HEK293 (cell line): Measurements from ENCODE around the gene MON1B.

Source experiments
- CTCF ChIA-PET: fragments of 350-600 bp; formaldehyde crosslinking; extraction: SDS; loops from one replicate; lab custom pipeline; 2021; ENCODE audit warnings: antibody characterized with exemption; lab: Yijun Ruan, JAX
- POLR2A ChIA-PET: fragments of 300-600 bp; formaldehyde crosslinking; extraction: SDS; loops from one replicate; lab custom pipeline; 2020; ENCODE audit warnings: antibody characterized with exemption, inconsistent platforms; lab: Yijun Ruan, JAX
- H3K27ac ChIP-seq: fragments of 200-500 bp; sonication (Bioruptor generic); 2 replicates; pipeline ENCODE4 v1.5.1; 2014; ENCODE audit warnings: low read depth, low read length, control low read depth, inconsistent platforms; ENCODE audit errors: extremely low read depth
- H3K36me3 ChIP-seq, 2 experiments: fragments of 200-500 bp in 1 of 2; sonication (Bioruptor generic) in 1 of 2; 1 replicate in 1 of 2; 2 replicates in 1 of 2; pipeline ENCODE4 v1.5.1; 2014 to 2017; ENCODE audit warnings: inconsistent platforms in 2 of 2, low read length in 2 of 2; ENCODE audit not compliant: control insufficient read depth in 2 of 2, insufficient read depth in 1 of 2
- H3K4me1 ChIP-seq: fragments of 200-500 bp; sonication (Bioruptor generic); 2 replicates; pipeline ENCODE4 v1.5.1; 2014; ENCODE audit warnings: mild to moderate bottlenecking, low read length, inconsistent platforms; ENCODE audit not compliant: control insufficient read depth, insufficient read depth
- H3K4me3 ChIP-seq: 2 replicates; pipeline ENCODE4 v1.5.1; 2011; ENCODE audit warnings: low read depth, mild to moderate bottlenecking, control low read depth, low read length, moderate library complexity
- H3K9me3 ChIP-seq: fragments of 200-500 bp; sonication (Bioruptor generic); 2 replicates; pipeline ENCODE4 v1.5.1; 2014; ENCODE audit warnings: low read depth, low read length, inconsistent platforms; ENCODE audit not compliant: control insufficient read depth, insufficient read depth
- BCL11B ChIP-seq: fragments of 450-650 bp; formaldehyde crosslinking; IDR thresholded peaks from 2 replicates; pipeline ENCODE4 v1.5.1; 2016; ENCODE audit warnings: low read depth, missing biosample characterization, missing genetic modification characterization
- HIC1 ChIP-seq: fragments of 450-650 bp; formaldehyde crosslinking; IDR thresholded peaks from 2 replicates; pipeline ENCODE4 v1.5.1; 2016; ENCODE audit warnings: missing biosample characterization, missing genetic modification characterization
- HOXA7 ChIP-seq: sonication (generic); formaldehyde crosslinking; IDR thresholded peaks from 2 replicates; pipeline ENCODE4 v1.8.1; 2022; ENCODE audit warnings: missing genetic modification reagents, borderline replicate concordance
- KLF8 ChIP-seq: fragments of 450-650 bp; formaldehyde crosslinking; IDR thresholded peaks from 2 replicates; pipeline ENCODE4 v1.5.1; 2016; ENCODE audit warnings: missing biosample characterization, missing genetic modification characterization
- MZF1 ChIP-seq: fragments of 450-650 bp; formaldehyde crosslinking; IDR thresholded peaks from 2 replicates; pipeline ENCODE4 v1.5.1; 2017; ENCODE audit warnings: missing biosample characterization, missing genetic modification characterization, borderline replicate concordance
- ZBTB17 ChIP-seq: fragments of 450-650 bp; formaldehyde crosslinking; IDR thresholded peaks from 2 replicates; pipeline ENCODE4 v1.5.1; 2016; ENCODE audit warnings: missing biosample characterization, missing genetic modification characterization
- ZBTB48 ChIP-seq: fragments of 450-650 bp; formaldehyde crosslinking; IDR thresholded peaks from 2 replicates; pipeline ENCODE4 v1.5.1; 2016; ENCODE audit warnings: missing biosample characterization, missing genetic modification characterization
- ZEB2 ChIP-seq: fragments of 450-650 bp; formaldehyde crosslinking; IDR thresholded peaks from 2 replicates; pipeline ENCODE4 v1.5.1; 2016; ENCODE audit warnings: missing biosample characterization, missing genetic modification characterization
- ZFHX2 ChIP-seq: fragments of 450-650 bp; formaldehyde crosslinking; conservative IDR thresholded peaks from 2 replicates; pipeline ENCODE4 v1.5.1; 2016; ENCODE audit warnings: missing biosample characterization, missing genetic modification characterization
- ZNF121 ChIP-seq: fragments of 450-650 bp; formaldehyde crosslinking; IDR thresholded peaks from 2 replicates; pipeline ENCODE4 v1.5.1; 2016; ENCODE audit warnings: missing biosample characterization, missing genetic modification characterization
- ZNF280D ChIP-seq: fragments of 450-650 bp; formaldehyde crosslinking; IDR thresholded peaks from 2 replicates; pipeline ENCODE4 v1.5.1; 2016; ENCODE audit warnings: missing biosample characterization, missing genetic modification characterization
- ZNF426 ChIP-seq: fragments of 450-650 bp; formaldehyde crosslinking; IDR thresholded peaks from 2 replicates; pipeline ENCODE4 v1.5.1; 2017; ENCODE audit warnings: missing biosample characterization, missing genetic modification characterization, mild to moderate bottlenecking, inconsistent platforms, moderate library complexity
- ZNF626 ChIP-seq: fragments of 450-650 bp; sonication (Bioruptor Pico); formaldehyde crosslinking; IDR thresholded peaks from 2 replicates; pipeline ENCODE4 v1.5.1; 2018; ENCODE audit warnings: missing biosample characterization, missing genetic modification characterization, inconsistent platforms
- ZNF747 ChIP-seq: fragments of 450-650 bp; formaldehyde crosslinking; IDR thresholded peaks from 2 replicates; pipeline ENCODE4 v1.5.1; 2016; ENCODE audit warnings: missing biosample characterization, missing genetic modification characterization
- ZNF777 ChIP-seq: fragments of 450-650 bp; formaldehyde crosslinking; IDR thresholded peaks from 2 replicates; pipeline ENCODE4 v1.5.1; 2017; ENCODE audit warnings: missing biosample characterization, missing genetic modification characterization, borderline replicate concordance
- ZNF837 ChIP-seq: fragments of 450-650 bp; formaldehyde crosslinking; IDR thresholded peaks from 2 replicates; pipeline ENCODE4 v1.5.1; 2016; ENCODE audit warnings: missing biosample characterization, missing genetic modification characterization
- TF ChIP-seq, protein P1 (sequence below): fragments of 450-650 bp; formaldehyde crosslinking; IDR thresholded peaks from 2 replicates; pipeline ENCODE4 v1.5.1; 2017; ENCODE audit warnings: missing biosample characterization, missing genetic modification characterization
- TF ChIP-seq, protein P2 (sequence below): fragments of 450-650 bp; formaldehyde crosslinking; IDR thresholded peaks from 2 replicates; pipeline ENCODE4 v1.5.1; 2016; ENCODE audit warnings: missing biosample characterization, missing genetic modification characterization
- TF ChIP-seq, protein P3 (sequence below): sonication (generic); formaldehyde crosslinking; IDR thresholded peaks from 2 replicates; pipeline ENCODE4 v1.8.1; 2022; ENCODE audit warnings: mild to moderate bottlenecking, moderate library complexity, missing genetic modification reagents

The MON1B gene

DNA sequence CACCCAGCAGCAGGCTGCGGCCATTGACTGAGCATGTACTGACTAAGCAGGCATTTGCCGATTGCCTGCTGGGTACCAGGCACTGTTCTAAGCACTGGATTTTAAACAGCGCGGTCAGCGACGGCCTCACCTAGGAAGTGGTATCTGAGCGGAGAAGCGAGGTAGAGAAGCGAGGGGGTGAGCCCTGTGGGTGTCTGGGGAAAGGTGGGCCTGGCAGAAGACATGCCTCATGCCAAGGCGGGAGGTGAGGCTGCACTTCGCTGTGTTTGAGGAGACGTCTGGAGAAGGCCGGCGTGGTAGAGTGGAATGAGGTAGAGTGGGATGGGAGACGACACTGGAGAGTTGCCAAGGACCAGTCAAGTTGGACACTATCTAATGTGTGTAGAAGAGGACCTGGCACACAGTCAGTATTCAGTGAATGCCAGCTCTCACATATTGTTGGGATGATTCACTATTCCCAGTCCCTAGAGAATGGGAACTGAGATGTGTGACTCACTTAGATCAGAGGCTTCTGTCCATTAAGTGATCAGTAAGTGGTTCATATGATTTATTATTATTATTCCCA, 22.6 kb downstream of the MON1B start (continued):
- TF ChIP-seq, protein P1, sequence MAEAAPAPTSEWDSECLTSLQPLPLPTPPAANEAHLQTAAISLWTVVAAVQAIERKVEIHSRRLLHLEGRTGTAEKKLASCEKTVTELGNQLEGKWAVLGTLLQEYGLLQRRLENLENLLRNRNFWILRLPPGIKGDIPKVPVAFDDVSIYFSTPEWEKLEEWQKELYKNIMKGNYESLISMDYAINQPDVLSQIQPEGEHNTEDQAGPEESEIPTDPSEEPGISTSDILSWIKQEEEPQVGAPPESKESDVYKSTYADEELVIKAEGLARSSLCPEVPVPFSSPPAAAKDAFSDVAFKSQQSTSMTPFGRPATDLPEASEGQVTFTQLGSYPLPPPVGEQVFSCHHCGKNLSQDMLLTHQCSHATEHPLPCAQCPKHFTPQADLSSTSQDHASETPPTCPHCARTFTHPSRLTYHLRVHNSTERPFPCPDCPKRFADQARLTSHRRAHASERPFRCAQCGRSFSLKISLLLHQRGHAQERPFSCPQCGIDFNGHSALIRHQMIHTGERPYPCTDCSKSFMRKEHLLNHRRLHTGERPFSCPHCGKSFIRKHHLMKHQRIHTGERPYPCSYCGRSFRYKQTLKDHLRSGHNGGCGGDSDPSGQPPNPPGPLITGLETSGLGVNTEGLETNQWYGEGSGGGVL (tag by site-specific recombination), result peak; percentile 23
- TF ChIP-seq BCL11B (tag by site-specific recombination), result no peak
- TF ChIP-seq ZNF121 (tag by site-specific recombination), result no peak
- TF ChIP-seq ZFHX2 (tag by site-specific recombination), result peak; percentile 31; the same call in 1 of the 2 replicates
- TF ChIP-seq ZNF837 (tag by site-specific recombination), result no peak
- no peak for TF ChIP-seq MZF1
- peak; percentile 47; the same call in 1 of the 2 replicates for TF ChIP-seq KLF8 (tag by site-specific recombination)
- TF ChIP-seq ZNF777 (tag by site-specific recombination), result no peak
- TF ChIP-seq HIC1 (tag by site-specific recombination), result peak; percentile 47; the same call in 1 of the 2 replicates
- TF ChIP-seq ZEB2 (tag by site-specific recombination), result peak; percentile 68

DNA sequence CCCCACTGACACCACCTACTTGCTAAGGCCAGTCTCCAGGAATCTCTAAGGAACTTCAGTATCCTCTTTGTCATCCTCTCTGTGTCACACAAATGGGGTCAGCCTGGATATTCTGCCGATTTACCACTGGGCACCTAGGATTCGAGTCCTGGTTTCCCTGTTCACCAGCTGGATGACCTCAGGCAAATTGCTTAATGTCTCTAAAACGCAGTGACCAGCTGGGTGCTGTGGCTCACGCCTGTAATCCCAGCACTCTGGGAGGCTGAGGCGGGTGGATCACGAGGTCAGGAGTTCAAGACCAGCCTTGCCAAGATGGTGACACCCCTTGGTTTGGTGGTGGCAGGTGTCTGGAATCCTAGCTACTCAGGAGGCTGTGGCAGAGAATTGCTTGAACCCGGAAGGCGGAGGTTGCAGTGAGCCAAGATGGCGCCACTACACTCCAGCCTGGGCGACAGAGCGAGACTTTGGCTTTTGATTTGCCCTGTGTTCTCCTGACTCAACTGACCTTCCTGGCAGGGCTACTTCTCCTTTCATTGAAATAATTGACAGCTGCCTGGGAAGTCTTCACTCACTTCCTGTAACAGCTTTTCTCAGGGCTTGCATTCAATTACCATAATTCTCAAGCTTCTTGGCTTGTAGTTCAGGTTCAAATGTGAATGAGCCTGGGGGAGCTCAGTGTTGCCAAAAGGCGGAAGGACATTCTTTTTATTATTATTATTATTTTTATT, 23.6 kb downstream of the MON1B start:
- ChIA-PET POLR2A (interaction anchor here (1.2 kb wide), 1 partner anchor 15 kb away, joined by 8 read pairs; no protein-coding TSS in a partner anchor), CTCF (interaction anchor here (0.6 to 0.9 kb wide), 3 partner anchors 8 to 435 kb away, joined by 3 to 5 read pairs (median 3); no protein-coding TSS in a partner anchor)
- Histone ChIP-seq H3K4me3 (no peak overlapping the region), H3K27ac (no peak overlapping the region), H3K4me1 (peaks cover 3% of the 10 kb centered on the region; the same call in 1 of the 2 replicates), H3K36me3 (no peaks in the 10 kb centered on the region), H3K9me3 (no peaks in the 10 kb centered on the region)
- TF ChIP-seq ZNF747 (tag by site-specific recombination), result no peak
- TF ChIP-seq, protein P2, sequence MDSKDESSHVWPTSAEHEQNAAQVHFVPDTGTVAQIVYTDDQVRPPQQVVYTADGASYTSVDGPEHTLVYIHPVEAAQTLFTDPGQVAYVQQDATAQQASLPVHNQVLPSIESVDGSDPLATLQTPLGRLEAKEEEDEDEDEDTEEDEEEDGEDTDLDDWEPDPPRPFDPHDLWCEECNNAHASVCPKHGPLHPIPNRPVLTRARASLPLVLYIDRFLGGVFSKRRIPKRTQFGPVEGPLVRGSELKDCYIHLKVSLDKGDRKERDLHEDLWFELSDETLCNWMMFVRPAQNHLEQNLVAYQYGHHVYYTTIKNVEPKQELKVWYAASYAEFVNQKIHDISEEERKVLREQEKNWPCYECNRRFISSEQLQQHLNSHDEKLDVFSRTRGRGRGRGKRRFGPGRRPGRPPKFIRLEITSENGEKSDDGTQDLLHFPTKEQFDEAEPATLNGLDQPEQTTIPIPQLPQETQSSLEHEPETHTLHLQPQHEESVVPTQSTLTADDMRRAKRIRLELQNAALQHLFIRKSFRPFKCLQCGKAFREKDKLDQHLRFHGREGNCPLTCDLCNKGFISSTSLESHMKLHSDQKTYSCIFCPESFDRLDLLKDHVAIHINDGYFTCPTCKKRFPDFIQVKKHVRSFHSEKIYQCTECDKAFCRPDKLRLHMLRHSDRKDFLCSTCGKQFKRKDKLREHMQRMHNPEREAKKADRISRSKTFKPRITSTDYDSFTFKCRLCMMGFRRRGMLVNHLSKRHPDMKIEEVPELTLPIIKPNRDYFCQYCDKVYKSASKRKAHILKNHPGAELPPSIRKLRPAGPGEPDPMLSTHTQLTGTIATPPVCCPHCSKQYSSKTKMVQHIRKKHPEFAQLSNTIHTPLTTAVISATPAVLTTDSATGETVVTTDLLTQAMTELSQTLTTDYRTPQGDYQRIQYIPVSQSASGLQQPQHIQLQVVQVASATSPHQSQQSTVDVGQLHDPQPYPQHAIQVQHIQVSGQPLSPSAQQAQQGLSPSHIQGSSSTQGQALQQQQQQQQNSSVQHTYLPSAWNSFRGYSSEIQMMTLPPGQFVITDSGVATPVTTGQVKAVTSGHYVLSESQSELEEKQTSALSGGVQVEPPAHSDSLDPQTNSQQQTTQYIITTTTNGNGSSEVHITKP (tag by site-specific recombination), result no peak
- TF ChIP-seq, protein P3, sequence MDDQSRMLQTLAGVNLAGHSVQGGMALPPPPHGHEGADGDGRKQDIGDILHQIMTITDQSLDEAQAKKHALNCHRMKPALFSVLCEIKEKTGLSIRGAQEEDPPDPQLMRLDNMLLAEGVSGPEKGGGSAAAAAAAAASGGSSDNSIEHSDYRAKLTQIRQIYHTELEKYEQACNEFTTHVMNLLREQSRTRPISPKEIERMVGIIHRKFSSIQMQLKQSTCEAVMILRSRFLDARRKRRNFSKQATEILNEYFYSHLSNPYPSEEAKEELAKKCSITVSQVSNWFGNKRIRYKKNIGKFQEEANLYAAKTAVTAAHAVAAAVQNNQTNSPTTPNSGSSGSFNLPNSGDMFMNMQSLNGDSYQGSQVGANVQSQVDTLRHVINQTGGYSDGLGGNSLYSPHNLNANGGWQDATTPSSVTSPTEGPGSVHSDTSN (CRISPR knock-in tag), result no peak
- TF ChIP-seq HOXA7 (CRISPR knock-in tag), result no peak
- TF ChIP-seq ZNF626, result no peak
- TF ChIP-seq ZNF280D (tag by site-specific recombination), result no peak
- TF ChIP-seq ZBTB17 (tag by site-specific recombination), result no peak
- TF ChIP-seq ZNF426 (tag by site-specific recombination), result no peak
- no peak for TF ChIP-seq ZBTB48 (tag by site-specific recombination)
